Measurements from ENCODE around the gene DPYSL5. TPM values are rescaled to one million over a fixed set of nuclear protein-coding genes. Genes with fewer than 3 reads are reported as not detected.
A peak's percentile ranks its signal among the peaks of the same experiment; 100 is the strongest.

The DPYSL5 gene
- total and polyA plus RNA-seq, 9 of the 15 experiments (the other 6 are each of a cell fraction or from before 2014, with no cell fraction given), result 0.06 TPM; not detected in 8

DNA sequence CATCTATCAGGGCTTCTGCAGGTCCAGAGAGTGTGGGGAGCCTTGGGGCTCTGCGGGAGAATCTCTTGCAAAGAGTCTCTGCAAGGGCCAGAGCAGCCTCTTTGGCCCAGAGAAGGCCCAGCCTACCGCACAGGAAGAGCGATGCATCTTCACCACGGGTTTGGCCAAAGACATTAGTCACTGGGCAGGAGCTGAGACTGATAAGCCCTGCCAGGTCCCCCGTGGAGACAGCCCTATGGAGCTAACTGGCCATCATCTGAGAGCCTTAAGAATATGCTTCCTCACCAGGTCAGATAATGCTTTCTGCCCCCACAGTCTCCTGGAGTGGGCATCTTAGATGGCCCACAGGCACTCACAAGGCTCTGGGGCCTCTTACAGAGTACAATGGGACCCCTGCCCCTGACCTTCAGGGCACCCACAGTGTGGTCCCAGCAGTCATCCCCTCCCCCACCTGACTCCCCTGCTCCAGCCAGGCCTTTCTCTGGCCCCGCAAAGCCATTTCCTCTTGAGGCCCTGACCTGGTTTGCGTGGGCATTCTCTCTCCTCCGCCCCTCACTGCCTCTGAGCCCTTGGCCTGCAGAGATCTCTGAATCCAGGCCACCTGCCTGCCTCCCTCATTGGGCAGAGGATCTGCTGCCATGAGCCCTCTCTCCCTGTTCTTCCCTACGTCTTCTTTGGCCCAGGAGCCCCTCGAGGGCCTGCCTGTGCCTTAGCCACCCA, 90.6 kb downstream of the DPYSL5 start (continued):
- TF ChIP-seq ATF6 (CRISPR knock-in tag; IDR thresholded peaks at IDR 0.05) (no peak), KAT2B (IDR thresholded peaks at IDR 0.05; ENCODE audit: low read depth, low read length) (no peak), MEIS2 (IDR thresholded peaks at IDR 0.05; ENCODE audit: partially characterized antibody) (peak; percentile 28), JUND (IDR thresholded peaks at IDR 0.05; ENCODE audit: borderline replicate concordance, low read depth, low read length) (peak; percentile 39; the same call in 1 of the 2 replicates), JUND (tag; IDR thresholded peaks at IDR 0.05; ENCODE audit: borderline replicate concordance, low read depth, low read length) (no peak), RREB1 (CRISPR knock-in tag; IDR thresholded peaks at IDR 0.05) (0 out of 2 replicates have a peak, but pooled peaks have one; percentile 78), TEAD4 (IDR thresholded peaks at IDR 0.05; ENCODE audit: low read length) (peak; percentile 28; the same call in 1 of the 2 replicates), TEAD4 (CRISPR knock-in tag; IDR thresholded peaks at IDR 0.05; ENCODE audit: borderline replicate concordance) (no peak), ZKSCAN8 (CRISPR knock-in tag; IDR thresholded peaks at IDR 0.05) (no peak), SMARCA4 (IDR thresholded peaks at IDR 0.05) (peak; percentile 32; the same call in 1 of the 2 replicates)
- TF ChIP-seq, protein P1, sequence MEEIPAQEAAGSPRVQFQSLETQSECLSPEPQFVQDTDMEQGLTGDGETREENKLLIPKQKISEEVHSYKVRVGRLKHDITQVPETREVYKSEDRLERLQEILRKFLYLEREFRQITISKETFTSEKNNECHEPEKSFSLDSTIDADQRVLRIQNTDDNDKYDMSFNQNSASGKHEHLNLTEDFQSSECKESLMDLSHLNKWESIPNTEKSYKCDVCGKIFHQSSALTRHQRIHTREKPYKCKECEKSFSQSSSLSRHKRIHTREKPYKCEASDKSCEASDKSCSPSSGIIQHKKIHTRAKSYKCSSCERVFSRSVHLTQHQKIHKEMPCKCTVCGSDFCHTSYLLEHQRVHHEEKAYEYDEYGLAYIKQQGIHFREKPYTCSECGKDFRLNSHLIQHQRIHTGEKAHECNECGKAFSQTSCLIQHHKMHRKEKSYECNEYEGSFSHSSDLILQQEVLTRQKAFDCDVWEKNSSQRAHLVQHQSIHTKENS (CRISPR knock-in tag; IDR thresholded peaks at IDR 0.05), result no peak

All from K562 (cell line).